Uterus (tissue), 4 donors: ENCODE data around the gene RORB. TPM values are rescaled to one million over a fixed set of nuclear protein-coding genes. Genes with fewer than 3 reads are reported as not detected.

Source experiments
- DNase-seq, 2 donors: peaks; one replicate each; pipeline ENCODE4 v3.0.0-alpha.2; 2019 to 2020
- H3K27ac ChIP-seq, 2 donors: fragments of 200-600 bp; sonication (generic); 1 replicate in 1 of 2; 2 replicates in 1 of 2; pipeline ENCODE4 v1.5.1; 2016 to 2018
- H3K27me3 ChIP-seq, 2 donors: fragments of 200-600 bp; sonication (generic); one replicate each; pipeline ENCODE4 v1.5.1; 2018 to 2019; ENCODE audit warnings: control low read depth in 1 of 2
- H3K36me3 ChIP-seq, 2 donors: fragments of 200-600 bp; sonication (generic); one replicate each; pipeline ENCODE4 v1.5.1; 2019; ENCODE audit warnings: control low read depth in 1 of 2
- H3K4me1 ChIP-seq, 2 donors: fragments of 200-600 bp; sonication (generic); one replicate each; pipeline ENCODE4 v1.5.1; 2018 to 2019; ENCODE audit warnings: control low read depth in 1 of 2
- H3K4me3 ChIP-seq, 2 donors: fragments of 200-600 bp; sonication (generic); 1 replicate in 1 of 2; 2 replicates in 1 of 2; pipeline ENCODE4 v1.5.1; 2018 to 2019; ENCODE audit warnings: mild to moderate bottlenecking in 1 of 2
- H3K9me3 ChIP-seq, 2 donors: fragments of 200-600 bp; sonication (generic); one replicate each; pipeline ENCODE4 v1.5.1; 2019; ENCODE audit warnings: control low read depth in 1 of 2
- CTCF ChIP-seq, 4 experiments: fragments of 200-600 bp in 2 of 4; fragments of 450-650 bp in 2 of 4; sonication (generic) in 2 of 4; IDR thresholded peaks; one replicate each; pipeline ENCODE4 v1.5.1; 2016 to 2019; ENCODE audit warnings: antibody characterized with exemption in 4 of 4, mild to moderate bottlenecking in 2 of 4, moderate library complexity in 1 of 4
- POLR2A ChIP-seq, 2 donors: fragments of 450-650 bp; IDR thresholded peaks; one replicate each; pipeline ENCODE4 v1.6.1; 2016; ENCODE audit warnings: antibody characterized with exemption in 2 of 2, mild to moderate bottlenecking in 1 of 2, moderate library complexity in 1 of 2
- intact Hi-C: fragments of 100-400 bp; cut with DNase I; formaldehyde crosslinking; loops from one replicate; pipeline ENCODE4 v1.15.1; 2023; ENCODE audit warnings: low total_unique reads
- total RNA-seq, 4 donors: library from RNA; depleted of rRNA in 3 of 4; stranded (reverse); fragments of >200 nt in 3 of 4; gene quantifications; one replicate each; pipeline versions ENCODE4 v1.1.0 to v1.2.4, GENCODE V29; 2014 to 2023
- donor health status: DM: yes; HTN: yes; CAD: no.

Gene RORB
- total RNA-seq, 4 donors from 2014 or later, result under 0.01 to 32.1 (median 0.64) TPM

- Histone ChIP-seq H3K27ac (no peak overlapping the region), H3K27me3 (no peaks in the 10 kb centered on the region), H3K36me3 (no peaks in the 10 kb centered on the region), H3K9me3 (no peaks in the 10 kb centered on the region), H3K4me1 (no peaks in the 10 kb centered on the region), H3K4me3 (no peak overlapping the region)
- intact Hi-C loops, result no loop called here
- no peak for TF ChIP-seq POLR2A (IDR thresholded peaks at IDR 0.05)
- no peak for TF ChIP-seq CTCF (IDR thresholded peaks at IDR 0.05)
- DNase-seq, result no peak
These were observed 58.4 kb downstream of the RORB start for GRCh38 chr9:74555565-74555964.

DNA sequence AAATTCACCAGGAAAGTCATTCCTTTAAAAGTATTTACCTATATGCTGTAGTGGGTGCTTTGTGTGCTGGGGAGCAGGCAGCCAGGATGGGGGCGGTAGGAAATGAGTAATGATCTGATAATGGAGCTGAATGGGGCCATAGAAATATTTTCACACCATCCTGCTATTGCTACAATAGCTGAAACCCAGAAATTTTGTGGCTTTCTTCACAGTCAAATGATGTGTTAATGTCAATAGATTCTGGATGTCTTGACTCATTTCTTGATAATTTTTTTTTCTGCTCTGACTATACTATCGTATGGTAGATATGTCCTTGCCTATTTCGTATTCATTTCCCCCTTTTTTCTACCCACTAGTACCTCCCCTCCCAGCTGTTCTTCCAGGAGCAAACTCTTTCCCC is 59.5 kb downstream of the RORB start:
- no peaks in the 10 kb centered on the region for H3K9me3 ChIP-seq
- H3K27me3 ChIP-seq, result no peaks in the 10 kb centered on the region
- H3K4me3 ChIP-seq, result no peak overlapping the region
- no peaks in the 10 kb centered on the region for H3K36me3 ChIP-seq
- no peak for DNase-seq
- TF ChIP-seq CTCF (IDR thresholded peaks at IDR 0.05) (no peak), POLR2A (IDR thresholded peaks at IDR 0.05) (no peak)
- intact Hi-C loops, result no loop called here
- H3K27ac ChIP-seq, result no peak overlapping the region
- no peaks in the 10 kb centered on the region for H3K4me1 ChIP-seq

DNA sequence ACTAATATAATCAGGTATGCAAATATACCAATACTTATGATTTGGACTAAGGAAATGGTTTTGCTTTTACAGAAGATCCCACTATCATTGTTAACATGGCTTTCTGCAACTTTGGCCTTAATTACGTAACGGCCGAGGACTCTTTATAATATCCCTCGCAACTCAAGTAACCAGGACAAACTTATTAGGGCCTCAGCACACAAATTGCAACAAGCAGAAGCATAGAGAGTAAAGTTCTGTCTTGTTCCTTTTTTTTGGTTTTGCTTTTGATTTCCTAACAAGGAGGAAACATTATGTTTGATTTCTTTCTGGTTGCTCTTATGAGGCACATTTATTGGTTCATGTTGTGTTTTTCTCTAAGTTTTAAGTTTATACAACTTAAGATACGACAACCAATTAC is 60.4 kb downstream of the RORB start:
- Histone ChIP-seq H3K9me3 (no peaks in the 10 kb centered on the region), H3K4me1 (no peaks in the 10 kb centered on the region), H3K36me3 (no peaks in the 10 kb centered on the region), H3K27ac (no peak overlapping the region), H3K27me3 (no peaks in the 10 kb centered on the region), H3K4me3 (no peak overlapping the region)
- intact Hi-C loops, result no loop called here
- DNase-seq, result no peak
- no peak for TF ChIP-seq CTCF (IDR thresholded peaks at IDR 0.05)
- TF ChIP-seq POLR2A (IDR thresholded peaks at IDR 0.05), result no peak

- DNase-seq, result no peak
- intact Hi-C loops, result no loop called here
- Histone ChIP-seq H3K4me1 (no peaks in the 10 kb centered on the region), H3K27ac (no peak overlapping the region), H3K36me3 (no peaks in the 10 kb centered on the region), H3K9me3 (no peaks in the 10 kb centered on the region), H3K27me3 (no peaks in the 10 kb centered on the region), H3K4me3 (no peak overlapping the region)
- TF ChIP-seq CTCF (IDR thresholded peaks at IDR 0.05) (no peak), POLR2A (IDR thresholded peaks at IDR 0.05) (no peak)
These were observed 65.5 kb downstream of the RORB start for GRCh38 chr9:74562611-74563010.

DNA sequence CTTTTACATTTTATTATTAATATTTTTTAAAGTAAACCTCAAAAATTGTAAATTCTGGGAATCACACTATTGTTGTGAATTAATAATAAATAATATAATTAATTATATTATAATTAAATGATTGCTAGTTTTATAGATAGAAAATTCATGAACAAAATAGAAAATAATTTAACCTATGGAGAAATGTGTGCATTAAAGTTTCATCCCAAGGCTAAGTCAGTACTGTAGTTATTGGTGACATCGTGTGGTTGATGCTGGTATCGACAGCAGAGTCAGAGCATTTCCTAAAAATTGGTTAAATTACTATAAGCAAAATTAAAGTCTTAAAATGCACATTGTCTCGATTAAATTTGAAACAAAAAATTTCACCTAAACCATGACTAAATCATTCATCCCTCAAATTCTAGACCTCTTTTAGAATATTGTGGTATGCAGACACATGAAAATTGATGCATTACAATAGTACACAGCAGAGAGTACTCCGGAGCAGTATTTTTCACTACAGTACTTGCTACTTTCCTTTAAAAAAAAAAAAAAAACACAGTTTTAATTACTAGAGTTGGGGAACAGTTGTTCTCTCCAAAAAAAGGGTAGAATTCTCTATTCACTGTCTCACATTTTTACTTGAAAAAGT is 73.9 kb downstream of the RORB start:
- Histone ChIP-seq H3K27me3 (no peaks in the 10 kb centered on the region), H3K4me1 (no peaks in the 10 kb centered on the region), H3K9me3 (no peaks in the 10 kb centered on the region), H3K36me3 (no peaks in the 10 kb centered on the region), H3K27ac (no peak overlapping the region), H3K4me3 (no peak overlapping the region)
- DNase-seq, result no peak
- TF ChIP-seq CTCF (IDR thresholded peaks at IDR 0.05) (peak; percentile 22 to 47 (median 38)), POLR2A (IDR thresholded peaks at IDR 0.05) (no peak)
- intact Hi-C loops, result no loop called here
